GM12864 (cell line): ENCODE measurements around the gene CACNA2D1.

Experiments
- DNase-seq: peaks from one replicate; pipeline ENCODE4 v3.0.0-alpha.2; 2011; ENCODE audit warnings: low read depth
- H3K4me3 ChIP-seq: 2 replicates; pipeline ENCODE4 v1.5.1; 2011; ENCODE audit warnings: mild to moderate bottlenecking, low read depth, low read length, control low read depth
- CTCF ChIP-seq: IDR thresholded peaks from 2 replicates; pipeline ENCODE4 v1.5.1; 2011; ENCODE audit warnings: low read depth, mild to moderate bottlenecking, moderate library complexity, low read length, control low read depth, inconsistent platforms; ENCODE audit errors: missing control alignments

CACNA2D1 gene

GRCh38 chr7:82293467-82293866, 150.1 kb downstream of the CACNA2D1 start:
- no peak for DNase-seq

GRCh38 chr7:82291931-82292330, 151.6 kb downstream of the CACNA2D1 start:
- H3K4me3 ChIP-seq, result no peak overlapping the region
- no peak for TF ChIP-seq CTCF
- no peak for DNase-seq

More at GRCh38 chr7:82293467-82293866, 150.1 kb downstream of the CACNA2D1 start:
- no peak for TF ChIP-seq CTCF
- no peak overlapping the region for H3K4me3 ChIP-seq

GRCh38 chr7:82289889-82290288, 153.7 kb downstream of the CACNA2D1 start:
- no peak for TF ChIP-seq CTCF
- H3K4me3 ChIP-seq, result no peak overlapping the region
- no peak for DNase-seq

- no peak for TF ChIP-seq CTCF
- DNase-seq, result no peak
- no peak overlapping the region for H3K4me3 ChIP-seq
Measured at GRCh38 chr7:82289152-82289535, 154.4 kb downstream of the CACNA2D1 start.

- H3K4me3 ChIP-seq, result no peak overlapping the region
- no peak for DNase-seq
- TF ChIP-seq CTCF, result no peak
Measured at GRCh38 chr7:82286798-82287140, 156.8 kb downstream of the CACNA2D1 start.

- DNase-seq, result no peak
- no peak for TF ChIP-seq CTCF
- no peak overlapping the region for H3K4me3 ChIP-seq
Measured at GRCh38 chr7:82286096-82286797, 157.3 kb downstream of the CACNA2D1 start.

GRCh38 chr7:82284936-82285519, 158.5 kb downstream of the CACNA2D1 start:
- no peak overlapping the region for H3K4me3 ChIP-seq
- DNase-seq, result no peak
- TF ChIP-seq CTCF, result no peak
